NCI-H2171 (cell line): ENCODE data around the gene DAPK1.

Source experiments
- DNase-seq: peaks from one replicate; lab custom pipeline; 2025; lab: John Stamatoyannopoulos, UW

DAPK1 gene

DNA sequence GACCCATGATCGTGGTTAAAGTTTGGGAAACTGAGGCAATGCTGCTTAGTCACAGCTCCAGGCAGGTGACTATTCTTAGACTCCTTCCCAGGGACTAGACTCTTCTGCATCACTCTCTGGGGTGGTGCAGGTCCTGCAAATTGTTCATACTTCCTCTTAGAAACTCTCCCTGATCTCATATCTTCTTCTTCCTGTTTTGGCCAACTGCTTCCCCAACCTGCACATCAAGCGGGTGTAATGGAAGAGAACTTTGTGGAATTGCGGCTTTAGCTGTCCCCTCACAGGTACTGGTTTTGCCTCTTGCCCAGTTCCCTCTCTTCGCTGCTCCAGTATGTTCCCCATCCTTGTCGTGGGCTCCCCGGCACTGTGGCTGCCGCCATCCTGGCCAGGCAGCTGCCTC lies 116.7 kb downstream of the DAPK1 start:
- no peak for DNase-seq

DNA sequence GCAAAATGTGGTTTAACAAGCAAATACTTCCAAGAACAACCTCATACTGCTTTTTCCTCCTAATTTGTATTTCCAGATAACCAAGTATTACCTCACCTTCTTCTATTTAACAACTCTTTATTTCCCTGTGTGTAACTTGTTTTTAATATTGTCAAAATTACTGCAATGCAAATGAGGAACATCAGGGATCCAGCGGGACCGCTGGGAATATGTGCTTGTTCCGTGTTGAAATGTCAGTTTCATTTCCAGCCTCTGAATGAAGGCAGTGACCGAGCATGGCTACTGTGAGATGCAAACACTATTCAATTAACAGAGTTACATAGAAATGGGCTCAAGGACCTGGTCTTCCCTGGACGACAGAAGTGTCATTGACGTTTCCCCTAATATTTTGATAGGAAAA lies 117.5 kb downstream of the DAPK1 start:
- DNase-seq, result no peak

- no peak for DNase-seq
These were observed 118.0 kb downstream of the DAPK1 start for GRCh38 chr9:87615547-87616148.

DNA sequence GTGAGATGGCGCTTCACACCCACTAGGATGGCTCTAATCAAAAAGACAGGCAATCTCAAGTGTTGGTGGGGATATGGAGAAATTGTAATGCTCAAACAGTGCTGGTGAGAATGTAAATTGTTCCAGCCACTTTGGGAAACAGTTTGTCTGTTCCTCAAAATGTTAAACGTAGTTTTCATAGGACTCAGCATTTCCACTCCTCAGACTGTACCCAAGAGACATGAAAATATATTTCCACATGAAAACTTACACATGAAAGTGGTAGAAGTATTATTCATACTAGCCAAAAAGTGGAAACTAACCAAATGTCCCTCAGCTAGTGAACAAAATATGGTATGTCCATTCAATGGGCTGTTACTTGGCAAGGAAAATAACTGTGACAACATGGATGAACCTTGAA lies 120.6 kb downstream of the DAPK1 start:
- DNase-seq, result no peak

GRCh38 chr9:87618931-87619330 lies 121.3 kb downstream of the DAPK1 start:
- no peak for DNase-seq

GRCh38 chr9:87619346-87619745 lies 121.7 kb downstream of the DAPK1 start:
- no peak for DNase-seq

DNA sequence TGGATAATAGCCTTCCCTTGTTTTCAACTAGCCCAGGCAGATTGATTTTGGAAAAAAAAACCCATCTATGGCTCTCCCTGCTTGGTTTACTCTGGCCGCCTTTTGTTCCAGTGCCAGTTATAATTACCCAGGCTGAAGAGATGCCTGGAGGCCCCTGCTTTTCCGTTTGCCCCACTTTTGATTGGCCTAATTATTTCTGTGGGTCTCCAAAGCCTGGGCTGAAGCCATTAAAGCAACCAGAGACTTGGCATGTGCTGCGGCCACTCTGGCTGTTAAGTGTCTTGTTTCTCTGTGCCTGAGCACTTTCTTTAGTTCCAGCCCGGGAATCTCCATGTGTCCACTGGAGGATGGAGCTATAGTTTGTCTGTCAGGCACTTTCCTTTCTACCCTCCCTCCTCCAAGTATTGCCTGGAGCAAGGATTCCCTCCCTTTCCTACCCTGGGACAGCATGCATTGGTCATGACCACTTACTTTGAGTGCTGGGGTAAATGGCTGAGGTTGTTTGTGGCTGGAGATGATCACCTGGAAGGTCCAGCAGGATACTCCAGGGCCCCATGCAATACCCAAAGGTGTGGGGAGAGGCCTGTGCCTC lies 123.2 kb downstream of the DAPK1 start:
- DNase-seq, result no peak

DNA sequence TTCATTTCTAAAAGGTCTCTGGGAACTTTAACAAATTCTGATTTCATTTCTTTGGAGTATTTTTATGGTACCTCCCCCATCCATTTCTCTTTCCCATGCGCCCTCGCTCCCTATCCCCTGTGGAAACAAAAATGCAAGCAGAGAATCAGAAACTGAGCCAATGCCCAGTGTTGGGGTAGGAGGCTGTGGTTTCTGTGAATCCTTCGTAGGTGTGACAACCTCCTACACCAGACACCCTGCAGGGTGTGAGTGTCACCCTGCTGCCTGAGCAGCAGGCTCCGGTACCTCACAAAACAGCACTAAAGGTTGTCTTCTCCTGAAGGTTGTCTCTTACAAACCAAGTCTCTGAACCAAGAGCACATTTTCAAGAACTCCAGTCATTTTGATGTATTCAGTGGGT lies 124.4 kb downstream of the DAPK1 start:
- DNase-seq, result no peak

DNA sequence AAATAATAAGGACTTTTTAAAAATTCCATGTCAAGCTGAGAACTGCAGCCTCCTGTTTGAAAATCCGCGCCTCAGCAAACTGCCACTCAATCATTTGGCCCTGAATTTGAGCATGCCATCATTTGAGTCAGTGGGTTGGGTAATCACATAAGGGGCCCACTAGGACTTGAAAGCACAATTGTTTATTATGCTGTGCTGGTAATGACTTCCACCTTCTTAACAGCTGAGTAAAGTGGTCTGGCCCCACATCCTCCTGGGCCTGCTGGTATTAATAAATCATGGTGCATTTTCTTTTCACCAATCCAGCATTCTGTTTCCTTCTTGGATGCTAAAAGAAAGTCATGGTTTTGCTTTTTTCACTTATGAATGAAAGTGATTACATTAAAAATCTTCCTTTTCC lies 125.3 kb downstream of the DAPK1 start:
- DNase-seq, result no peak

GRCh38 chr9:87628346-87628745 lies 130.7 kb downstream of the DAPK1 start:
- DNase-seq, result no peak

GRCh38 chr9:87629104-87629503 lies 131.4 kb downstream of the DAPK1 start:
- DNase-seq, result no peak

GRCh38 chr9:87630266-87630665 lies 132.6 kb downstream of the DAPK1 start:
- no peak for DNase-seq

- no peak for DNase-seq
These were observed 133.2 kb downstream of the DAPK1 start for GRCh38 chr9:87630846-87631245.

DNA sequence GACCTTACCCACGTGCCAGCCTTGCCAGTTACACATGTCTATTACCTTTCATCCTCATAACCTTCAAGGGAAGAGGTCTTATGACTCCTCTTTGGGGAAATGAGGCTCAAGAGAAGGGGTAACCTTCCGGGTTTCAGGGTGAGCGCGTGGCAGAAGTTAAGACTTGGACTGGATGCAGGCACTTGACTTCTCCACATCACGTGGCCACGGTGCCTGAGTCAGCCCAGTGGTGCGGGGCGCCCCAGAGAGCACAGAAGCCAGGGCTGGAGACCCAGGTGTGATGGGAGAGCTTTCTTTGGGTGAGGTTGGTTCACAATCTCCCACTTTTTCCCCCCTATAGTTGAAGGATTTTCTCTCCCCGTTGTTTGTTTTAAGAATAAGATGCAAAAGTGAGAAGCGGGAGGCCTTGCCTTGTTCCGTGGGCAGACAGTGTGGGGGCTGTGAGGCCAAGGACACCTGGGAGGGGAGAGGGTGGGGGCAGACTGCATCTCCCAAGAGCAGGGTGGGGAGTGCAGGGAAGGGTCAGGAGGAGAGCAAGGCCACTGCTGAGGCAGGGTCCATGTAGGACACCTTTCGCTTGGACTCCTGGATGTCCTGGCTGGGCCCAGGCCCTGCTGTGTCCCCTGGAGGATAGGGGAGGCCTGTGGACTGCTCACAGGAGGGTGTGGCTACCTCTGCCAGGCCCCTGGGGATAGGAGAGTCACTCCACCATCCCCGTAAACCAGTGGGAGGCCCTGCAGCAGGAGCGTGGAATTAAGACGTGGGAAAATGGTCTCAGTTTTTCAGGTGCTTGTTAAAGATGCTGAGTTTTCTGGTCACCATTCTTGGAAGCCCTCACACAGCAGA lies 138.2 kb downstream of the DAPK1 start:
- DNase-seq, result no peak

DNA sequence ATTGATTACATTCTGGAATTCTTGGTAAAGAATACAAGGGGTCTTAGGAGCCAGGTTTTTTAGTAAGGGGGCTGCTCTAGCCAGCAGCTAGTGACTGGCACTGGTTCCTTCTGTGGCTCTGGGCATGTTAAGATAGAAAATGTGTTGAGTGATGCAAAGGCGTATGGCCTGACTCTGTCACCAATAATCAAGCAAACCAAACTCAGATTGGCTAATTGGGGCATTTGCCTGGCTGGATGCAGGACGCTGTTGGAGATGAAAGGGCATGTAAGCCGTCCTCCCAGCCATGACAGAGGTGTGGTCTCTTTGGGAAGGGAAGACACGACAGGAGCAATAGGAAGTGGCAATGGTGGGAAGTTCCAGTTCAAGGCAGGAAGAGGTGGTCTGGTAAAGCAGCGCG lies 140.6 kb downstream of the DAPK1 start:
- no peak for DNase-seq

GRCh38 chr9:87639949-87640348 lies 142.3 kb downstream of the DAPK1 start:
- no peak for DNase-seq

DNA sequence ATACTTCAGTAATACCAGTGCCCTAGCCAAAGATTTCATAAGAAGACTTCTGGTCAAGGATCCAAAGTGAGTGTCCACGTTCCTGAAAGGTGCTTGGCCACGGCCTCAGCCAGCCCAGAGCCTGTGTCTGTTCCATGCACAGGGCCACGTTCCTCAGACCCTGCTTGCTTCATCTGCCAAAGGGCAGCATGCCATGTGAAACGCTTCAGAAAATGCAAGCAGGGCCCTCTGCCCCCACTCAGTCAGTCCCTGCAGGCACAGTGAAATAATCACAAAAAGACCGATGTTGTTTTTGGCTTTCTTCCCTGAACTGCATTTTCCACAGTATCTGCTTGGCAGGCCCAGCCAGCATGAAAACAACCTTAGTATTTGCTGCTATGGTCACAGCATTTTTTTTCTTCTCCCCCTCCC lies 142.7 kb downstream of the DAPK1 start:
- DNase-seq, result no peak

- DNase-seq, result no peak
These were observed 143.4 kb downstream of the DAPK1 start for GRCh38 chr9:87641067-87641466.

DNA sequence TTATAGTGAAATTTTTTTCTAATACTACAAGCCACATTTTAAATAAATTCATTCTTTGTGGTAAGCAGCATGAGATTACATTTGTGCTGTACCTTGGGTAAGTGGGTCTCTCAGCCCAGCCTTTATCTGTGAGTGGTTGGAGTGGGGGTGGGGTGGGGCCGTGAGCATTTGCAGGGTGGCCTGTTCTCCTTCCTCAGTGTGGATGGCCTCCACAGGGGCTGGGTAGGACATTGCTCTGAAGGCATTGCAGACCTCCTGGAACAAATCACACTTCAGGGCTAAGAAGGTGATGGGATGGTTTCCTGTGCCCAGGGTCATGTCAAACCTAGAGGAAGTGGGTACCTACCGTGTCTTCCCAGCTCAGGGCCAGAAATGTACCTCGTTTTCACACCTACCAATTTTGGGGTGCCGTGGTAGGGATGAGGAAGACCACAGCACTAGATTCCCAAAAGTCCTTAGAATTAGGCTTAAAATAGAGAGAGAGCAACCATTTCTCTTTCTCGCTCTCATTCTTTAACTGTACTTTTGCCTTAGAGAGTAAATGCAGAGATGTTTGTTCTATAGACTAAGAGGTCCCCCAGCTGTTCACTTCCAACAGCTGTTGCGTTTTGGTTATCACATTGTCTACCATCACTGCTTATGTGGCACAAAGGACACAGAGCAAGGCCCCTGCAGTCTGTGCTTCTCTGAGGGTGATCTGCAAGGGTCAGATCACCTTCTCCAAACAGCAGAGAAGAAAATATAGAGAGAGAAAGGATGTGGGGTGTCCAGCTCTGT lies 144.9 kb downstream of the DAPK1 start:
- no peak for DNase-seq

- DNase-seq, result no peak
These were observed 145.5 kb downstream of the DAPK1 start for GRCh38 chr9:87643107-87643650.

DNA sequence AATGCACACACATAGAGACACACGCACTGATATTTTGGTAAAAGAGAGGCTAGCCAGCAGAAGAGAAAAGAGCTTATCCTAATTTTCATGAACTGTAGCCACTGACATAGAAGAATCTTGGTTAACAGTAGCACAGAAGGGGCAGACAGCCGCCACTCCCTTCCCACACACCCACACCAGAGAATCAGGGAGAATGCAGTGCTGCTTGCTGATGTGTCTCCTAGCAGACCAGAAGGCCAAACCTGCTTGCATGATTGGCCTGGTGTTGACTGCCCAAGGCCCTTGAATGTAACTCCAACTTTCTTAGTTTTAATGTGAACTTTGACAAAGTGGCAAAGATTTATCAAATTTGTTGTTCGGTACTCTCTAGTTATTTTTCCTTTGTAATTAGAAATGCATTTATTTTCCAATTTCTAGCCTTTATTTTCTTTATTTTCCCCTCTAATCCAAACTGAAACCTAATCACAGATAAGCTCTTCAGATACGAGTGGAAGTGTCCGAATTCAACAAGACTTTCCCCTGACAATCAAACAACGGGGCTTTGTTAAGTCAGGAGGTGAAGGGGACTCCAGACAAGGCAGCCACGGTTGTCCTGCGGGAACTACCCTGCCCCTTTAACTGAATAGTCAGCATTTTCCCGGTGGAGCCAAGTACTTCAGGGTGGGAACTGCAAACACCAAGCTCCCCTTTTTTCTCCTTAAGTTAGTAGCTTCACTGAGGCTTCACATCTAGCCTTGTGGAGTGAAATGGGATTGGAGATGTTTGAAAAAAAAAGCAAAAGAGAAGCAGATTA lies 146.3 kb downstream of the DAPK1 start:
- no peak for DNase-seq
